ENCODE measurements around the gene FRMD8.
"Not testable (repeated sequence)": the region's sequence is repeated elsewhere in the genome, so short reads cannot be mapped to it uniquely, and the experiment has no call there.

Gene FRMD8

DNA sequence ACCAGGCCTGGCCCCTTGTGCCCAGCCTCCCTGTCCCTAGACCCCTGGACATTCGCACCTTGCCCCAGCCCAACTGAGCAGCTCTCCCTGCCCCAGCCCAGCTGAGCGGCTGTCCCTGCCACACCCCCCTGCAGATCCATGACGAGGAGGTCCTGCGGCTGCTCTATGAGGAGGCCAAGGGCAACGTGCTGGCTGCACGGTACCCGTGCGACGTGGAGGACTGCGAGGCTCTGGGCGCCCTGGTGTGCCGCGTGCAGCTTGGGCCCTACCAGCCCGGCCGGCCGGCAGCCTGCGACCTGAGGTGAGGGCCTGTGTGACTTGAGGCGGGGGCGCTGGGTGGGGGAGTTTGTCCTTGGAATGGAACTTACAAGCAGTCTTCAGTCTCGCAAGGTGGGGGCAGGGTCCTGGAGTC is 7.7 kb downstream of the FRMD8 start:
- DNase-seq = no peak

GRCh38 chr11:65395961-65396530 is 9.6 kb downstream of the FRMD8 start:
- no peak for DNase-seq

- DNase-seq = no peak
Measured at GRCh38 chr11:65396769-65397745, 10.6 kb downstream of the FRMD8 start.

DNA sequence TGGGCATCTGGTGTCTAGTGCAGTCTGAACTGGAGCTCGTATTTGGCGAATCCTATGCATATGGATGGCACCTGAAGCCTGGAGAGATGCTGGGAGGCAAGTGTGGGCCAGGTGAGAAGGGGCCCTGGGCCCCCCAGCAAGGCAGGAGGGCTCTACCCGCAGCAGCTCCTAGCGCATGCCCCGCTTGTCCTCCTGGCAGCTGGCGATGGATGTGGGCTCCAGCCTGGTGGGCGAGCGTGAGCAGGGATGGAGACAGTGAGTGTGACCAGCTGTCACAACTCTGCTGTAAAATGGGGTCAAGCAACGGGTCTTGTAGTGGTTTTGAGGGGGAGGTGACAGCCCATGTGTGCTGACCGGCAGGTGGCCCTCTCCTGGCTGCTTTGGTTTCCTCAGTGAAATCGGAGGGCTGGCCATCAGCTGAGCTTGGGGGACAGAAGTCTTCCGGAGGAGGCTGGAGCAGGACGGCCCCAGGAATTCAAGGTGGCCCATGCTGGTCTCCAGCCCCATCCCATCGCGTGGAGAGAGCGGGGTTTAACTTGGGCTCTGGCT is 12.0 kb downstream of the FRMD8 start:
- DNase-seq = no peak

- no peak for DNase-seq
Measured at GRCh38 chr11:65399249-65399648, 12.8 kb downstream of the FRMD8 start.

DNA sequence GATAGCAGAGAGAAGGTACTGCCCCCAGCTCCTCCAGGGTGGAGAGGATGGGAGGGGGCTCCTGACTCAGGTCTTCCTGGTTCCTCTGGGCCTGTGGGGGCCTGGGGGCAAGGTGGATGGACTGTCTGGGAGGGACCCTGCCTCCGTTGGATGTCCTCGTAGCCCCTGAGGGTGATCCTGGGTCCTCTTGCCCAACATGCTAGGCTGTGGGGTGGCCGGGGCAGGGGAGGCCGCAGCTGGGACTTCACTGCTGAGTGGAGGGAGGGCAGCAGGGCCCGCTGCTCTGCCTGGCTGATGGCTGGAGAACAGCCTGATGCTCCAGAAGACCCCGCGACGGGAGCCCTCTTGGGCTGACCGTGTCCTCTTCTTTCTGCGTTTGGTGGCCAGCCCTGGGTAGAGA is 13.4 kb downstream of the FRMD8 start:
- no peak for DNase-seq

GRCh38 chr11:65400307-65401072 is 14.1 kb downstream of the FRMD8 start:
- DNase-seq = no peak

DNA sequence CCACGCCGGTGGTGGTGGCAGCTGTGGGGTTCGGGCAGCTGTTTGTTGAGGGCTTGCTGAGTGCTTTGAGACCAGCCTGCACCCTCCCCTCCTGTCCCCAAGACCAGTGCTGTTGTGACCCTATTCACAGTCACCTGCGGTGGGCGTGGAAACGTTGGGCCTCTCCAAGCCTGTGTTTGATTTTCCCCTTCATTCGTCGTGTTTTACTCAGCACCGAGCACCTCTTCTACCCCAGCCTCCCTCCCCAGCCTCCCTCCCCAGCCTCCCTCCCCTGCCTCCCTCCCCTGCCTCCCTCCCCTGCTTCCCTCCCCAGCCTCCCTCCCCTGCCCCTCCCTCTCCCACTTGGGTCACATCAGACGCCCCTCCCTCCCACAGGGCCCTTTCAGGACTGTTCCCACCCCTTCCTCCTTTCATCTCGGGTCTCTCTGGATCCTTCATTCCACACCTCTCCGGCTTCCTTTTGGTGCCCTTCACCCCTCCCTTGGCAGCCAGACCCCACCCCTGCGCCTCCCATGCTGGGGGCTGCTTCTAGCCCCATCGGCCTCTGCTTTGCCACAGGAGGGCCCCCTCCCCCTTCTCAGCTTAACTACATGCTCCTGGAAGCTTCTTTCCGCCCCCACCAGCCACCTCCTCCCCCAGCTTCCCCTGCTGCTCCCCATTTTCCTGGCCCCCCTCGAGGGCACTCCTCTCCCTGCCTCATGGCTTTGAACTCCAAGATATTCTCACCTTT is 14.8 kb downstream of the FRMD8 start:
- DNase-seq = no peak

GRCh38 chr11:65401803-65402248 is 15.4 kb downstream of the FRMD8 start:
- DNase-seq = no peak

- DNase-seq = no peak
Measured at GRCh38 chr11:65402790-65403189, 16.4 kb downstream of the FRMD8 start.

- no peak for DNase-seq
Measured at GRCh38 chr11:65403607-65404121, 17.2 kb downstream of the FRMD8 start.

DNA sequence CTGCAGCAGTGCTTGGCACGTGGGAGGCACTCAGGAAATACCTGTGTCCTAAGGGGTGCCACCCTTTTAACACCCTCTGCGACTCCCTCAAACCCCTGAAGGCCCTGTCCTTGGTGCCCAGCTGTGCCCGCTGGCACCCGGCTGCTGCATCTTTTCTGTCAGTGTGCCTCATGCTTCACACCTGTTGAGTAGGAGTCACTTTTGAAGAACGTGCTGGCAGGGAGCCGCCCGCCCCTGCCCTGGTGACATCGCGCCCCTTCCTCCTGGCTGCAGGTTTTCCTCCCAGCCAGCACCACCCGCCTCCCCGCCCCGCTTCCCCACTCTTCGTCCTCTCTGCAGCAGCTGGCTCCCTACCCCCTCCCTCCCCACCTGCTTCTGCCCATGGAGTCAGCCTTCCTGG is 17.8 kb downstream of the FRMD8 start:
- no peak for DNase-seq

GRCh38 chr11:65404638-65405339 is 18.4 kb downstream of the FRMD8 start:
- DNase-seq = no peak

DNA sequence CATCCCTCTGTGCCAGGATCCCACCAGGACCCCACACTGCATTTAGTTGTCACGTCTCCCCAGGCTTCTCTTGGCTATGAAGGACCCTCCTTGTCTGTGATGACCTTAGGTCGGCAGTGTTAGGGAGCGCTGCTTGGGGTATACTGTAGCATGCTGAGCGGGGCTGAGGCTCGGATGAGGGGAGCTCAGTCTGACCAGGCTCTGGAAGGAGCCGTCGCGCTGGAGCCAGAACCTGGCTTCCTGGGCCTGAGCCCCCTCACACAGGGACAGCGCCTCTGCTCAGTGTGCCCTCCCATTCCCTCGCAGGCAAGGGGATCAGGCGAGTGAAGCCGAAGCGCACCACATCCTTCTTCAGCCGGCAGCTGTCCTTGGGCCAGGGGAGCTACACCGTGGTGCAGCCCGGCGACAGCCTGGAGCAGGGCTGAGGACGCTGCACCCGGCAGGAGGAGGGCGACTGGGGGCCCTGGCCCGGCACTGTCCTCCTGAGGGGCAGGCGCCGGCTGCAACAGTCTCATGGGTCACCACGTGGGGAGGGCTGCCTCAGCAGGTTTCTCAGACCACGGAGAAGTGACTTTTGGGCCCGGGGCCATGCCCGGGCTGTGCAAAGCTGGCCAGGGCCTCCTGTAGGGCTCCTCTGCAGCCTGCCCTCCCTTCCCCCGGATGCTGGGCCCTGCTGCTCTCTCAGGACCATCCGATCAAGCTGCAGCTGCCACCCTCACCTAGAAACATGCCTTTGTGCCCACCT is 24.7 kb downstream of the FRMD8 start:
- no peak for DNase-seq

GRCh38 chr11:65411681-65412070 is 25.2 kb downstream of the FRMD8 start:
- no peak for DNase-seq

DNA sequence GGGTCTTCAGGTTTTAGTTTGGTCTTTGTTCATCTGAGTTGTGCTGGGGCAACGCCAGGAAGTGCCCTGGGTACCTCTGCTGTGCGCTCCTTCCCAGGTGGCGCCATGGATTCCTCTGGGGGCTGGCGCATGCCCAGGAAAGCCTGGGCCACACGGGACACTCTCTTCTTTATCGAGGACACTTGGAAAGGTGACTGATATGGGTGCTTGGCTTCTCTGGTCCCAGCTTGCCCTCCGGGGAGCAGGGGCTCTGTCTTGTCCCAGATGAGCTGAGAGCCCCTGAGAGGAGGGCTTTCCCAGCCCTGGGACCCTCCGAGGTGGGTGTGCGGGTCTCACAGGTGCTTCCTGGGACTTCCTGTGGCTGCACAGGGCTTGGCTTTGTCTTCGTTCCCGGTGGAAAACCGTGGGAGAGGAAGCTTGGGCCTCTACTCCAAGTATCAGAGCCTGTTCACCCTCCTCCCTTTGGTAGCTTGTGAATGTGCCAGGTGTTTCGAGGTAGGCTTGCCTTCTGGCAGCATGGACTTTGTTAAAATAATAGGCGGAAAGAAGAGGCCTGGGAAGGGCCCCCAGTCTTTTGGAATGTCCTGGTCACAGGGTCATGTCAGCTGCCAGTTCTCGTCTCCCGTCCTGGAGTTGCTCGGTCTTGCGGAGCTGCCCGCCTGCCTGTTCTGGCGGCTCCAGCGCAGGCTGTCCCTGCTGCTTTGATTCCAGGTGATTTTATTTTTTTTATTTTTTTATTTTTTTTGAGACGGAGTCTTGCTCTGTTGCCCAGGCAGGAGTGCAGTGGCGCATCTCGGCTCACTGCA is 26.0 kb downstream of the FRMD8 start:
- no peak for DNase-seq

GRCh38 chr11:65413077-65413664 is 26.7 kb downstream of the FRMD8 start:
- not testable (repeated sequence) for DNase-seq

GRCh38 chr11:65414776-65415498 is 28.5 kb downstream of the FRMD8 start:
- DNase-seq = no peak
